Mammary epithelial cell (primary cell): Measurements from ENCODE around the gene DNPEP.

Experiments used
- CTCF ChIP-seq, 2 donors: IDR thresholded peaks in 1 of 2; conservative IDR thresholded peaks in 1 of 2; 2 replicates each; pipeline ENCODE4 v1.5.1; 2011 to 2012; ENCODE audit warnings: inconsistent platforms in 2 of 2, low read length in 2 of 2, mild to moderate bottlenecking in 2 of 2, control low read depth in 1 of 2, low read depth in 1 of 2; ENCODE audit not compliant: insufficient read depth in 1 of 2; ENCODE audit errors: extremely low read depth in 1 of 2
- EZH2 ChIP-seq: IDR thresholded peaks from 2 replicates; pipeline ENCODE4 v1.6.1; 2012; ENCODE audit warnings: low read length, inconsistent platforms, borderline replicate concordance

GRCh38 chr2:219426068-219426443 is 38.3 kb upstream of the DNPEP start:
- TF ChIP-seq CTCF (conservative IDR thresholded peaks at IDR 0.05 in 1 of 2, IDR thresholded peaks at IDR 0.05 in 1 of 2; ENCODE audit: extremely low read depth in 1 of 2, insufficient read depth in 1 of 2, low read depth in 1 of 2, low read length in 2 of 2) (no peak), EZH2 (no peak)
